Measurements from ENCODE around the gene ATOH8. TPM values are rescaled to one million over a fixed set of nuclear protein-coding genes. Genes with fewer than 3 reads are reported as not detected.

Gene ATOH8
- total RNA-seq, 1 donor from 2014 or later, result 44.9 TPM

DNA sequence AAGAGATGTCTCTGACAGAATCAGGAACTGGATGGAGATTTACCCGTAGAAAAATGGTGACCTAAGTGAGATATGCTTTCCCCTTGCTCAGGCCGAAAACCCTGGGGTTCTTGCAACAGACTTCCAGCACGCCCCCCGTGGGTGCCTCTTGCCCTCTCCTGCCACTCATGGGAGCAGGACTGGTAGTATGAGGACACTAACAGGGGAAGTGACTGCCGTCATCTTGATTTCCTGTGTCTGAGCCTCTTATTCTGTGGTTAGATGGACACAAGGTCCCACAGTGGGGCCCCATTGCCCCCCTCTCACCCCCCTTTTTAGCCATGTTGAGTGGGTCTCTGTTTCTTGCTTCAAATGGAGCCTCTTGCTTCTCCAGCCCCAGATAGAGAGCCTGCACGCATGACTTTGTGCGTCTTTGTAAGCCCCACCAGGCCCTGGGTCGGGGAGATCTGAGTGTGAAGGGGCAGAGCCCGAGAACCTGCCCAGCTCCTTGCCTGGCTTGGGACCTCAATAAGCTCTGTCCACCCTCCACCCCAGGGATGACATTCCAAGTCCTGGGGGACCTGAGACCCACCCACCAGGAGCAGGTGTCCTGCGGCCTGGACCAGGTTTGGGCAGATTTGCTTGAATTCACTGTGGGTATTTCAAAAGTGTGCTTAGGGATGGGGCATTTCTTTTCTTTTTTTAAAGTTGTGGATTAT lies 47.0 kb upstream of the ATOH8 start:
- Histone ChIP-seq H3K4me3 (no peak overlapping the region), H3K27ac (peak overlapping the region; percentile 94), H3K9me3 (no peaks in the 10 kb centered on the region), H3K36me3 (no peaks in the 10 kb centered on the region), H3K4me1 (peaks cover 81% of the 10 kb centered on the region), H3K27me3 (ENCODE audit: low read depth) (no peaks in the 10 kb centered on the region)
- peak; percentile 85 for DNase-seq
- TF ChIP-seq, protein P1, sequence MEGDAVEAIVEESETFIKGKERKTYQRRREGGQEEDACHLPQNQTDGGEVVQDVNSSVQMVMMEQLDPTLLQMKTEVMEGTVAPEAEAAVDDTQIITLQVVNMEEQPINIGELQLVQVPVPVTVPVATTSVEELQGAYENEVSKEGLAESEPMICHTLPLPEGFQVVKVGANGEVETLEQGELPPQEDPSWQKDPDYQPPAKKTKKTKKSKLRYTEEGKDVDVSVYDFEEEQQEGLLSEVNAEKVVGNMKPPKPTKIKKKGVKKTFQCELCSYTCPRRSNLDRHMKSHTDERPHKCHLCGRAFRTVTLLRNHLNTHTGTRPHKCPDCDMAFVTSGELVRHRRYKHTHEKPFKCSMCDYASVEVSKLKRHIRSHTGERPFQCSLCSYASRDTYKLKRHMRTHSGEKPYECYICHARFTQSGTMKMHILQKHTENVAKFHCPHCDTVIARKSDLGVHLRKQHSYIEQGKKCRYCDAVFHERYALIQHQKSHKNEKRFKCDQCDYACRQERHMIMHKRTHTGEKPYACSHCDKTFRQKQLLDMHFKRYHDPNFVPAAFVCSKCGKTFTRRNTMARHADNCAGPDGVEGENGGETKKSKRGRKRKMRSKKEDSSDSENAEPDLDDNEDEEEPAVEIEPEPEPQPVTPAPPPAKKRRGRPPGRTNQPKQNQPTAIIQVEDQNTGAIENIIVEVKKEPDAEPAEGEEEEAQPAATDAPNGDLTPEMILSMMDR (IDR thresholded peaks at IDR 0.05), result no peak
- ATAC-seq, result peak in 1 of 2 donors; percentile 5
- intact Hi-C loops (cut with DNase I), result no loop called here

GRCh38 chr2:85707304-85707703 lies 46.5 kb upstream of the ATOH8 start:
- Histone ChIP-seq H3K27ac (peak overlapping the region; percentile 94), H3K27me3 (ENCODE audit: low read depth) (no peaks in the 10 kb centered on the region), H3K4me3 (no peak overlapping the region), H3K36me3 (no peaks in the 10 kb centered on the region), H3K9me3 (no peaks in the 10 kb centered on the region), H3K4me1 (peaks cover 87% of the 10 kb centered on the region)
- ATAC-seq (peak; percentile 49), DNase-seq (no peak)
- intact Hi-C loops (cut with DNase I), result no loop called here
- TF ChIP-seq, protein P1 (IDR thresholded peaks at IDR 0.05), result peak; percentile 86

DNA sequence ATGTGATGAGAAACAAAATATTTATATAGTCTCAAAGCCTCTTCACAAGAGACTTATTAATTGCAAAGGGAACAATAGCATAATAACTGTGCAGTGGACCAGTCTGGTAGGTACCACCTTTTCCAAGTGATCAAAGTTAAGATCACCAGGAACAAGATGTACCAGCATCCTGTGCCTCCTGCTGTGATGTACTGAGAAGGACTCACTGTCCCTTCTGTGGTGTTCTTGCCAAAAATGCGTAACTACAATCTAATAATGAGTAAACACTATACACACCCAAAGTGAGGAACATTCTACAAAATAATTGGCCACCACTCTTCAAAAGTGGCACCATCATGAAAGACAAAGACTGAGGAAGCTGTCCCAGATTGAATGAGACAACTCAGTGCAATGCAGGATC lies 45.1 kb upstream of the ATOH8 start:
- H3K27ac ChIP-seq, result peak overlapping the region; percentile 94
- TF ChIP-seq, protein P1 (IDR thresholded peaks at IDR 0.05), result no peak
- no peaks in the 10 kb centered on the region for H3K9me3 ChIP-seq
- peaks cover 100% of the 10 kb centered on the region for H3K4me1 ChIP-seq
- ATAC-seq, result no peak
- DNase-seq, result no peak
- no peaks in the 10 kb centered on the region for H3K27me3 ChIP-seq (ENCODE audit: low read depth)
- intact Hi-C loops (cut with DNase I), result no loop called here
- H3K36me3 ChIP-seq, result no peaks in the 10 kb centered on the region
- no peak overlapping the region for H3K4me3 ChIP-seq

GRCh38 chr2:85709401-85709811 lies 44.4 kb upstream of the ATOH8 start:
- ATAC-seq (no peak), DNase-seq (no peak)
- Histone ChIP-seq H3K4me1 (peaks cover 100% of the 10 kb centered on the region), H3K27ac (peak overlapping the region; percentile 94), H3K36me3 (no peaks in the 10 kb centered on the region), H3K27me3 (ENCODE audit: low read depth) (no peaks in the 10 kb centered on the region), H3K9me3 (no peaks in the 10 kb centered on the region), H3K4me3 (no peak overlapping the region)
- TF ChIP-seq, protein P1 (IDR thresholded peaks at IDR 0.05), result no peak
- intact Hi-C loops (cut with DNase I), result no loop called here

- Histone ChIP-seq H3K4me1 (peaks cover 100% of the 10 kb centered on the region), H3K9me3 (no peaks in the 10 kb centered on the region), H3K4me3 (peak overlapping the region; percentile 42), H3K36me3 (no peaks in the 10 kb centered on the region), H3K27me3 (ENCODE audit: low read depth) (no peaks in the 10 kb centered on the region), H3K27ac (peak overlapping the region; percentile 94)
- TF ChIP-seq, protein P1 (IDR thresholded peaks at IDR 0.05), result no peak
- ATAC-seq, result peak; percentile 73 to 84
- DNase-seq, result peak; percentile 95
- intact Hi-C loops (cut with DNase I), result no loop called here
Measured at GRCh38 chr2:85710687-85711577, 42.9 kb upstream of the ATOH8 start.
